HG03139 (cell line): ENCODE data around the gene TBC1D14.

ENCODE experiments used
- ATAC-seq: cut with Tn5 transposase; IDR thresholded peaks from one replicate; pipeline ENCODE4 v1.9.1; 2021; ENCODE audit not compliant: unreplicated experiment

Gene TBC1D14

GRCh38 chr4:7040765-7041164, 131.1 kb downstream of the TBC1D14 start:
- no peak for ATAC-seq

DNA sequence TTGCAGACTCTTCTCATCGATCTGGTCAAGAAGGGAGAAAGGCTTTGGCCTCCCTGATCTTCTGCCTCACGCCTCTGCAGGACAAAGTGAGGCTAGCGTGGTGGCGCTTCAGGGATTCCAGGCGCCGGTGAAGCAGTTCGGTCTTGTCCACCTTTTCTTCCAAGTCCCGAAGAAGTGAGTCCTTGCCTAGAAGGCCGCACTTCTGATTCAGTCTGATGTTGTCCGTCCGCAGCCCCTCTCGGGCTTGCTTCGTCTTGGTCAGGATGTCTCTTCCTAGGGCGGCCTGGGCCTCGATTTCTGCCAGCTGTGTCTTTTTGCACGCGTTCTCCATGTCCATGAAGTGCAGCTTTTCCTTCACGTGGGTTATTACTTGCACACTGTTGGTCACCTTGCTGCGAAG, 131.6 kb downstream of the TBC1D14 start:
- no peak for ATAC-seq

GRCh38 chr4:7041801-7042502, 132.3 kb downstream of the TBC1D14 start:
- ATAC-seq: no peak

DNA sequence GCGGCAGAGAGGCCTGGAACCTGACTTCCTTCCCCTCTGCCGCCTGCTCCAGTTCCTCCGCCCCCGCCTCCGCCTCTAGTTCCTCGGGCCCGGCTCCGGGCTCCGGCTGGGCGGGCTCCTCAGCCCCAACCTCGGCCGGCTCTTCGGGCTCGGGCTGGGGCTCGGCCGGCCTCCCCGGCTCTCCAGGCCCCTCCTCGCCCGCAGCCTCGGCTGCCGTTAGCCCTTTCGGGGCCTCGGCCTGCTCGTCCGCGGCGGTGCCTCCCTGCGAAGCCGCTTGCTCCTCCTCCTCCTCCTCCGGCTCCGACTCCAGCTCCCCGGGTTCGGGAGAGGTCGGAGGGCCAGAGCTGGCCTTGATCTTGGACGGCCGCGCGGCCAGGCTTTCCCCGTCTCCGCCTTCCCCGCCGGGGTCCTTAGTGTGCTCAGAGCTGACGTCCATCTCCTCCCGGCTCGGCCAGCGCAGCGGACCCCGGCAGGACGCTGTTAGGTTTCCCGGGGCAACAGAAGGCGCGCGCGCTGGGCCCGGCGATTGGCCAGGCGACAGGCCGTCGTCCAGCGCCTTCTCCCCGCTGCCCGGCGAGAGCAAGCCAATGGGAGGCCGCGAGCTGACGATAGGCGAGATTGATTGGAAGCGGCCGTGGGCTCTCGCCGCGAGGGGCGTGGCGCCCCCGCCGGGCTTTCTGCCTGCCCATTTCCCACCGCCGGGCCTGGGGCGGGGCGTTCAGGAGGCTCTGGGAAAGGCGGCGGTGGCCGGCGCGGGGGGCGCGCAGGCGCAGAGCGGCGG, 133.1 kb downstream of the TBC1D14 start:
- ATAC-seq: peak; percentile 75

- ATAC-seq: peak; percentile 26
Observed at GRCh38 chr4:7043284-7044136, 133.9 kb downstream of the TBC1D14 start, which contains the start of gene TADA2B. Gene TADA2B (plus strand): TSS chr4:7043372. CDS start chr4:7043580, 208 bp downstream.

- ATAC-seq: no peak
Observed at GRCh38 chr4:7044137-7044930, 134.7 kb downstream of the TBC1D14 start.

GRCh38 chr4:7045553-7045952, 135.9 kb downstream of the TBC1D14 start:
- ATAC-seq: no peak

- no peak for ATAC-seq
Observed at GRCh38 chr4:7045961-7046921, 136.6 kb downstream of the TBC1D14 start.

GRCh38 chr4:7046971-7047370, 137.3 kb downstream of the TBC1D14 start:
- no peak for ATAC-seq

DNA sequence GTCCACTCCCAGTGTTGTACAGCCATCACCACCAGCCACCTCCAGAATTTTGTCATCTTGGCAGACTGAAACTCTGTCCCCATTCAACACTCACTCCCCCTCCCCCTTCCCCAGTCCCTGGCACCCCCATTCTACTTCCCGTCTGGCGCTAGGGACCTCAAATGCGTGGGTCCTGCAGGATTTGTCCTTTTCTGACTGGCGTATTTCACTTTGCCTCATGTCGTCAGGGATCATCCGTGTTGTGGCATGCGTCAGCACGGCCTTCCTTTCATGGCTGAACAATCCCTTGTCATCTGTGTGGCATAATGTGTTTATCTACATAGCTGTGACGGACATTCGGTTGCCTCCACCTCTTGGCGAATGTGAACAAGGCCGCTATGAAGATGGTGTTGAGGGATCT, 139.0 kb downstream of the TBC1D14 start:
- no peak for ATAC-seq

DNA sequence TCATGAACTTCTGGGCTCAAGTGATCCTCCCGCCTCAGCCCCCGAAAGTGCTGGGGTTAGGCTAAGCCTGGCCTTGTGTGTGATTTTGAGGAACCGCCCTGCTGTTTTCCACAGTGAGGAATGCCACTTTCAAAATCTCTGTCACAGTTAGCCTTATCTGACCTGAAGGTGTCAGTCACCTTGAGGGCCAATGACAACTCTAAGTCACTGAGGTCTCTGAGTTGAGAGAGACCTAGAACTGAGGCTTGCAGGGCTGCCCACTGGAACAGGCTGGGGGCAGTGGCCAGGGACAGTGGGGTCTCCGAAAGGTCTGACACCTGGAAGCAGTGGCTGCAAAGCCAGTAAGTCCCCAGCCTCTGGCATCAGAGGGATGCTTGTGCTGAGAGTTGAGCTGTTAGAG, 139.7 kb downstream of the TBC1D14 start:
- no peak for ATAC-seq

- ATAC-seq: no peak
Observed at GRCh38 chr4:7049739-7050138, 140.1 kb downstream of the TBC1D14 start.

- ATAC-seq: no peak
Observed at GRCh38 chr4:7050481-7051143, 141.0 kb downstream of the TBC1D14 start.

GRCh38 chr4:7051144-7051495, 141.5 kb downstream of the TBC1D14 start:
- ATAC-seq: no peak

DNA sequence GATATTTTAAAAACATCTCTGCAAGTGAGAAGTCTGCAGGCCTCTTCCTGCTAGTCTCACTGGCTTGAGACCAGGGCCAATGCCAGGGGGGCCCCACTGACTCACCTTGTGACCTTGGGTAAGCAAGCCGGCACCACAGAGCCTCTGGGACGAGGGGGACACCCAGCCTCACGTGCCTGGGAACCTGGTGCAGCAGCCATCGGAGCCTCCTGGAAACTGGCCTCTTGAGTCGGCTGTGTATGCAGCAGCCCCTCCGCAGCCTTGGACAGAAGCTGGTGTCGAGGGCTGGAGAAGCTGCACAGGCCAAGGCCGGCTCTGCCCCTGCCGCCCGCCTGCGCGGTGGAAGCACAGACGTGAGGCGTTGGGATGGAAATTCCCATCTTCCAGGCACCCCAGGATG, 142.3 kb downstream of the TBC1D14 start:
- no peak for ATAC-seq

DNA sequence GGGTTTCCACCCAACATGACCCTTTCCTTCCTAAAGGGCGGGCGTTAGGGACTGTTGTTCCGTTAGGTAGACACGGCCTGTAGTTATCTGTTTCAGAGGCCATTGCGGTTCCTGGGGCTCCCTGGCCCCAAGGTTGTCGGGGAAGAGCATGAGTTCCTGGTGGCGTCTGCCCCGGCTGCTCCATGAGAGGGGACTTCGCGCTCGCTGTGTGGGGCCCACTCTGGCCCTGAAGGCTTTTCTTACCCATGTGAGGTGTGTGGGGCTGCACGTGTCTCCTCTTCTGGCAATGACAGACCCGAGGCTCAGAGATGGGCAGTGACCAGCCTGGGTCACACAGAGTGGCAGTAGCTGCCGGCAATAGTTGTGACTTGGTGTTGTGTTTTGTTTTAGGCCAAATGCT, 142.7 kb downstream of the TBC1D14 start:
- no peak for ATAC-seq

DNA sequence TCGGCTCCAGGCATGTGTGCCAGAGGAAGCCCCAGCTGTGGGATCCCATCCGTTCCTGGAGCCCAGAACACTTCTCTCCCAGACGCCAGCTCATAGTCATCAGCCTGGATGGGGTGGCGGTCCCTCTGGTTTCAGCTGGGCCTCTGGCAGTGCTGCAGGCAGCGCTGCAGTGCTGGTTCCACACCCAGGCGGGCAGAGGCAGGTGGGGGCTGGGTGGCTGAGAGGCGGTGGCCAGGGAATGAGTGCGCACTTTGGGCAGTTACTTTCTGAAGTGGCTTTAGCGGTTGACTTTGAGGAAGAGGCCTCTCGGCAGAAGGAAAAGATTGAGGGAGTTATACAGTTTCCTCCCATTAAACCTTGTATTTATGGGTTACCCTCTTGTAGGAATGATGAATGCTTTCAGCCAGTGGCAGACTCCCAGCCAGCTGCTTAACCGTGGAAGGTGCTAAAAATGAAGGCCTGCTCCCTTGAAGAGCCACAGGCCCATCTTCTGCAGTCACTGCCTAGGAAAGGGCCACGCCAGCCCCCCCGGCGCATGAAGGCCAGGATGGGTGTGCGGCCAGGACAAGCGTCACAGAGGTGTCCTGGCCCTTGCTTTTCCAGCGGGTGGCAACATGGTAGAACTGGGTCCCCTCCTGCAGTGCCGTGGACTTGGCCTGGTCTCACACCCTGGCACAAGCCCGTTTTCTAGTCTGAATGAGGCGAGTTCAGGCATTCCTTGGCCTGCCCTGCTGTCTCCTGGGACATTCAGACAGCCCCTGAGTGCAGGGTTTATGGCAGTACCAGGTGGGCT, 143.5 kb downstream of the TBC1D14 start:
- ATAC-seq: no peak
